ENCODE results near the gene ERC1.

ERC1 gene

DNA sequence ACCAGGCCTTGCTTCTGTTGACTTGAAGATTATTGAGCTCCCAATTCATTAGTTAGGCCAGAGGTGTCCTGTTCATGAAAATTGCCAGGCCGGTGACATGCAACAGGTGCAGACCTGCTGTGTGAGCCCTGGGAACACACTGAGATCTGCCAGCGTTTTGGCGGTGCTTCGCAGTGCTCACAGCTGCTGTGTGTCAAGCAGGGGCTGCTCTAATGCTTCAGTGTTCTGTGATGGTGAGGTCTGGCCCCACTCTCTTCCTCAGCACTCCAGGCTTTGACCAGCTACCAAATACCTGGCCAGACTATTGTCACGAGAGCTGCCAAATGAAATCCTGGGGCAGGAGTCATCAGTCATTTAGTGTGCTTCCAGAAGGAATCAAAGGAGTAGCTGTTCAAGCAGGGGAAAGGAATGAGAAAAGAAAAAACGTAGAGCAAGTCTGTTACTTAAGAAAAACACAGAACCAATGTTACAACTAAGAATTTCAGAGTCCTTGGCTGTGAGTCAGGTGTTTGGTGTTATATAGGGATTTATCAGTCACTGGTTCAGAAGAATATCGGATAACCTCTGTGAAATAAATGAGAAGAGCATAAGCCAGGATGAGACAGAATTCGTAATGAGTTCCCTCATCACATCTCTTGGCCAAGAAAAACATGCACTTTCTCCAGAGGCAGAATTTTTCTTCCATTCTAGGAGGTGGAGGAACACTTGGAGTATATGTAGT, 452.6 kb downstream of the ERC1 start:
- DNase-seq (ENCODE audit: extremely low read depth, low read depth): no peak
- TF ChIP-seq CTCF (IDR thresholded peaks at IDR 0.05; ENCODE audit: low read depth, low read length, missing control alignments): no peak
- H3K4me3 ChIP-seq (replicated peaks; ENCODE audit: low read depth, low read length): no peak overlapping the region

DNA sequence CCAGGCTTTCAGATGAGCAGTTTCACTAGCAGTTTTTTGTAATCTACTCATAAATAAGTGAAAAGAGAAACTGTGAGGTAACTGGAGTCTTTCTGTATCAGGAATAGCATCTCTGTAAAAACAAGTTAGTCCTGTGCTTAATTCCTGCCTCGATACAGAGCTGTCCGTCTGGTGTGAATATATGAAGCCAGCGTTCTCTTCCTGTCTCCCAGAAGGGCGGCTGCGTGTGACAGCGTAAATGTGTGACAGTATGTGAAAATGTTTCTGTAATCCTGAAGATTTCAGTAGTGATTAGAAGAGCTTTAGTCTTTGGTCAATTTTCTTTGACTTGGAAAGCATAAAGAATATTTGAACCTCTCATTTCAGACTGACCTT, 453.1 kb downstream of the ERC1 start:
- no peak overlapping the region for H3K4me3 ChIP-seq (replicated peaks; ENCODE audit: low read depth, low read length)
- no peak for DNase-seq (ENCODE audit: extremely low read depth, low read depth)
- no peak for TF ChIP-seq CTCF (IDR thresholded peaks at IDR 0.05; ENCODE audit: low read depth, low read length, missing control alignments)

DNA sequence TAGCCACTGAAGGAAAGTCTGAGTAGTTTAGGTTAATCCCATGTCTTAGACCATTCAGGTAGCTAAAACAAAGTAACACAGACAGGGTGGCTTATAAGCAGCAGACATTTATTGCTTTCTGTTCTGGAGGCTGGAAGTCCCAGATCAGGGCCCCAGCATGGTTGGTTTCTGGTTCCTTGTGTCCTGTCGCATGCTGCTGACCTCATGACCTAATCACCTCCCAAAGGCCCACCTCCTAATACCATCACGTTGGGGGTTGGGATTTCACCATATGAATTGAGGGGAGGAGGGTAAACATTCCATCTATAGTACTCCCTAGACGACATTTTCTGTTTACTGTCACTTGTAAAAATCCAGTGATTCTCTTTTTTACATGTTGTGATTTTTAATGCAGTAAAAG, 454.8 kb downstream of the ERC1 start:
- no peak overlapping the region for H3K4me3 ChIP-seq (replicated peaks; ENCODE audit: low read depth, low read length)
- TF ChIP-seq CTCF (IDR thresholded peaks at IDR 0.05; ENCODE audit: low read depth, low read length, missing control alignments): no peak
- no peak for DNase-seq (ENCODE audit: extremely low read depth, low read depth)

- no peak for DNase-seq (ENCODE audit: extremely low read depth, low read depth)
- H3K4me3 ChIP-seq (replicated peaks; ENCODE audit: low read depth, low read length): no peak overlapping the region
- no peak for TF ChIP-seq CTCF (IDR thresholded peaks at IDR 0.05; ENCODE audit: low read depth, low read length, missing control alignments)
Observed at GRCh38 chr12:1448336-1448735, 457.3 kb downstream of the ERC1 start.

- TF ChIP-seq CTCF (IDR thresholded peaks at IDR 0.05; ENCODE audit: low read depth, low read length, missing control alignments): no peak
- H3K4me3 ChIP-seq (replicated peaks; ENCODE audit: low read depth, low read length): no peak overlapping the region
- no peak for DNase-seq (ENCODE audit: extremely low read depth, low read depth)
Observed at GRCh38 chr12:1453810-1454209, 462.8 kb downstream of the ERC1 start.

- TF ChIP-seq CTCF (IDR thresholded peaks at IDR 0.05; ENCODE audit: low read depth, low read length, missing control alignments): no peak
- H3K4me3 ChIP-seq (replicated peaks; ENCODE audit: low read depth, low read length): no peak overlapping the region
Observed at GRCh38 chr12:1456885-1457284, 465.9 kb downstream of the ERC1 start.

GRCh38 chr12:1457901-1458300, 466.9 kb downstream of the ERC1 start:
- no peak overlapping the region for H3K4me3 ChIP-seq (replicated peaks; ENCODE audit: low read depth, low read length)
- TF ChIP-seq CTCF (IDR thresholded peaks at IDR 0.05; ENCODE audit: low read depth, low read length, missing control alignments): no peak
- DNase-seq (ENCODE audit: extremely low read depth, low read depth): no peak

More at GRCh38 chr12:1456885-1457284, 465.9 kb downstream of the ERC1 start:
- DNase-seq (ENCODE audit: extremely low read depth, low read depth): no peak

Measured in HFF-Myc (cell line).